ENCODE data around the gene ZC3H12D.

ZC3H12D gene

DNA sequence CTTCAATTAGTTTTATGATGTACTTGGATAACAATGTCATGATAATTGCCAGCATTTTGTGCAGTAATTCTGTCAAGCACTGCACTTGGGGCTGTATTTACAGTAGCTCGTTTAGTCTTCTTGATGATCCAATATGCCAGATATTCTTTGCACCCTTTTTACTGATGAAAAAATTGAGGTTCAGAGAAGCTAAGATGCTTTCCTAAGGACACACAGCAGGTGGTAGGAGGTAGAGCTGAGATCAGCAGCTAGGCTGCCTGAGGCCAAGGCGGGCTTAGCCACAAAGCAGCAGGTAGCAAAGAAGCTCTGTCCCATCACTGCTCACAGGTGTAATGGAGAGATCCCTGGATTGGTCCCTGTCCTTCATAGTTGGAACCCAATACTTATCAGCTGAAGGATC lies 51.4 kb downstream of the ZC3H12D start:
- H3K27ac ChIP-seq (ENCODE audit: low read length): no peak overlapping the region
- no peak overlapping the region for H3K9ac ChIP-seq (ENCODE audit: low read depth, low read length)
- no peaks in the 10 kb centered on the region for H3K27me3 ChIP-seq (ENCODE audit: insufficient read depth, low read length)
- H3K4me3 ChIP-seq (ENCODE audit: low read length): no peak overlapping the region
- H3K36me3 ChIP-seq (ENCODE audit: insufficient read depth, low read depth, low read length): no peaks in the 10 kb centered on the region
- H3K9me3 ChIP-seq (ENCODE audit: insufficient read depth, low read depth, low read length): no peaks in the 10 kb centered on the region
- H3K4me1 ChIP-seq (ENCODE audit: insufficient read depth, low read length): no peaks in the 10 kb centered on the region

DNA sequence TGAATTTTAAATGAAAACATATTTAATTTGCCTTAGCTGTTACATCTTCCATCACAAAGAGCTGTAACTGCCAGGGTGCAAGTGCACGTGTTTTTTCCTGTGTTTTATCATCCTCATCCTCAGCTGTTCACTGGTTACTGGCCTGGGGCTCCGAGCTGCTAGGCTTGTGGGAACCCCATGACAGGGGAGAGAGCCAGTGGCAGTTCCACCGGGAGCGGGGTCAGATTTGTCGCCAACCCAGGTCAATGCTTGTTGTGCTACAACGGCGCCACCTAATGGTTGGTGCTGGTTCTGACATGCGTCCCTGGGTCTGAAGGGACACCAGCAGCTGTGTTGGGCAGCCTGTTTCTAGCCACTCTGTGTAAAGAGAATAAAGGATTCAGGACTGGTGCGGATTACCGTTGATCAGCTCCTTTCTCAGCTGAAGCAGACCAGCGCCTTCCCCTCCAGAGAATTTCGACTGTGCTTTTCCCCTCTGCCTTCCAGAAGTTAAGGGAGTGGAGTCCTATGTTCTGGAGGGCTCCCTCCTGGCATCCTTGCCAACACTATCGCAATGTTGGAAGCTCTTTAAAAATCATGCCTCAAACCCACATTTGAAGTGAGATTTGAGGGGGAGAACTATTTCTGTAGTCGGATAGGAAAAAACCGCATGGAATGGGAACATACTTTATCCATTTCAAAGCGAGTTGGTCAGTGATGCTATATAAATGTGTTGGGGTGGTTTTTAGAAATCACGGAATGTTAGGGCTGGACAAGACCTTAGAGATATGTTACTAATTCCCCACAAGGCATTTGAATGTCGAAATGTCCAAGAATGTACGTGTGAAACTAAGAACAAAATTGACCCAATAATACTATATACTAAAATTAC lies 52.7 kb downstream of the ZC3H12D start:
- no peaks in the 10 kb centered on the region for H3K36me3 ChIP-seq (ENCODE audit: insufficient read depth, low read depth, low read length)
- H3K4me1 ChIP-seq (ENCODE audit: insufficient read depth, low read length): no peaks in the 10 kb centered on the region
- no peak overlapping the region for H3K4me3 ChIP-seq (ENCODE audit: low read length)
- H3K9me3 ChIP-seq (ENCODE audit: insufficient read depth, low read depth, low read length): no peaks in the 10 kb centered on the region
- no peak overlapping the region for H3K9ac ChIP-seq (ENCODE audit: low read depth, low read length)
- H3K27ac ChIP-seq (ENCODE audit: low read length): no peak overlapping the region
- H3K27me3 ChIP-seq (ENCODE audit: insufficient read depth, low read length): no peaks in the 10 kb centered on the region

DNA sequence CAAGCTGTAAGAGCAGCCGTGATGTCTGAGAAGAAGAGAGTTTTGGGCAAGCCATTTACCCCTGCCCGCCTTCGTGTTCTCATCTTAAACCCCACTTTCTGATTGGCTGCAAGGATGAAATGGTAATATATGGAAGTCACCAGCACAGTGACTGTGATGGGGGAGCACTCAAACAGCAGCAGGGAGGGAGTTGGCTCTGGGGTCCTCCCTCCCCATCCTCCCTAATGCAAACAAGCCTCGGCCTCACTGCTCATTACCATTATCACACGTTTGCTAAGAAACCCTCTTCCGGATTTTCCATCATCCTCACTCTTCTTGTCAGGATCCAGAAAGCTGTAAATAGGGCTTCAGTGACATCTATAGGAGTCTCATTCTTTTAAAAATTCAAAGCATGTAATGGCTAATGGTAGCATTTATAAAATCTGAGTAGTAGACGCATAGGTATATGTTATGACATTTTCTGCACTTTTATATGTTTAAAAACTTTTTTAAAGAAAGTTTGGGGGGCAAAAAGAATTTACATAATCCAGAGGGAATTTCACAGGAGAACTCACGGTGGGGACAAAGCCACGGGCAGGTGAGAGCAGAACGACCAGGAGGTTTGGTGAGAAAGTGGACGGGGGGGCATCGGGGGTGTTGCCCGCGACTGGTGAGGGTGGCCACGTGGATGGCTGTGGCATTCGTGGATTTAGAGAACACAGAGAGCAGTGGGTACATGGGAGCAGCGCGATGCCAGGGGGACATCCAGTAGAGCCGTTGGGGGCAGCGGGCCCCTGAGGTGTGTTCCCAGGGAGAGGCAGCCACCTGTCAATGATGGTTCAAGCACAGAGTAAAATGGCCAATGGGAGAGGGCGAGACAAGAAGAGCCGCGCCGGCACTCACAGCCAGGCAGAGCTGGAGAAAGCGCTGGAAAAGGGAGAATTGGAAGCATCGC lies 55.1 kb downstream of the ZC3H12D start:
- Histone ChIP-seq H3K4me1 (ENCODE audit: insufficient read depth, low read length) (no peaks in the 10 kb centered on the region), H3K27me3 (ENCODE audit: insufficient read depth, low read length) (no peaks in the 10 kb centered on the region), H3K36me3 (ENCODE audit: insufficient read depth, low read depth, low read length) (no peaks in the 10 kb centered on the region), H3K4me3 (ENCODE audit: low read length) (no peak overlapping the region), H3K9ac (ENCODE audit: low read depth, low read length) (no peak overlapping the region), H3K27ac (ENCODE audit: low read length) (no peak overlapping the region), H3K9me3 (ENCODE audit: insufficient read depth, low read depth, low read length) (no peaks in the 10 kb centered on the region)

DNA sequence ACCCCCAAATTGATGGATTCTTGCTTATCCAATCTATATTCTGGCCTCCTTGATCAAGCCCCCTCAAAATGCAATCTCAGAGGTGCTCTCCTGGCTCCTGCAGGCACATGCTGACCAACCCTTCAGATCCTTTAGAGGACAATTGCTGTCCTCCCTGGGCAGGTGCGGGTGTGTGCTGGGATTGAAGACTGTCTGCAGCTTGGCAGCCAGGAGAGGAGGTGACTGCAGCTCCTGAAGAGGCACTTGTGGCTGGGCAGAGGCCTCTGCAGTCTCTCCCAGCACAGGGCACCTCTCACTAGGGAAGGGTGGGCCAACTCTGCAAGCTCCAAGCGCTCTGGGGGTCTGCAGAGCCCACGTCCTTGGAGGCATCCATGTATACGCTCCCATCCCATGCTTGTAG lies 56.2 kb downstream of the ZC3H12D start:
- no peaks in the 10 kb centered on the region for H3K27me3 ChIP-seq (ENCODE audit: insufficient read depth, low read length)
- H3K36me3 ChIP-seq (ENCODE audit: insufficient read depth, low read depth, low read length): no peaks in the 10 kb centered on the region
- H3K9ac ChIP-seq (ENCODE audit: low read depth, low read length): no peak overlapping the region
- H3K4me1 ChIP-seq (ENCODE audit: insufficient read depth, low read length): peaks cover 5% of the 10 kb centered on the region; the same call in 1 of the 2 replicates
- no peak overlapping the region for H3K27ac ChIP-seq (ENCODE audit: low read length)
- no peaks in the 10 kb centered on the region for H3K9me3 ChIP-seq (ENCODE audit: insufficient read depth, low read depth, low read length)
- no peak overlapping the region for H3K4me3 ChIP-seq (ENCODE audit: low read length)

DNA sequence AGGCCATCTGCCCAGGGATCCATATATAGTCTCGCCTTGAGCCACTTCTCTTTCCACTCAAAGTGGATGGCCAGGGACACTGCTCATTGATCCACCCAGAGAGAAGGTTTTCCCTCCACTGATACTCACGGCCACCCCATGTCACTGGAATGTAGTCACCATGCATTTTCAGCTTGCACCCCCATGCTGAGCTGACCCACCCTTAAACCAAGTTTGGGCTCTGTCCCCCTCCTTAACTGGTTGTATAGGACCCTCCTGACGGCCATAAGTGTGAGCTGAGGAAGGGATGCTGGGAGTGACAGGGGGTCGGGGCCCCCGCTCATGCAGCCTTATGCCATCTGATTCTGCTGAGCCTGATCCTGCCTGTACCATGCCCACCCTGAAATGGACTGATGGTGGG lies 59.1 kb downstream of the ZC3H12D start:
- no peak overlapping the region for H3K9ac ChIP-seq (ENCODE audit: low read depth, low read length)
- H3K9me3 ChIP-seq (ENCODE audit: insufficient read depth, low read depth, low read length): no peaks in the 10 kb centered on the region
- no peaks in the 10 kb centered on the region for H3K36me3 ChIP-seq (ENCODE audit: insufficient read depth, low read depth, low read length)
- peaks cover 5% of the 10 kb centered on the region; the same call in 1 of the 2 replicates for H3K4me1 ChIP-seq (ENCODE audit: insufficient read depth, low read length)
- no peak overlapping the region for H3K27ac ChIP-seq (ENCODE audit: low read length)
- no peaks in the 10 kb centered on the region for H3K27me3 ChIP-seq (ENCODE audit: insufficient read depth, low read length)
- H3K4me3 ChIP-seq (ENCODE audit: low read length): no peak overlapping the region

DNA sequence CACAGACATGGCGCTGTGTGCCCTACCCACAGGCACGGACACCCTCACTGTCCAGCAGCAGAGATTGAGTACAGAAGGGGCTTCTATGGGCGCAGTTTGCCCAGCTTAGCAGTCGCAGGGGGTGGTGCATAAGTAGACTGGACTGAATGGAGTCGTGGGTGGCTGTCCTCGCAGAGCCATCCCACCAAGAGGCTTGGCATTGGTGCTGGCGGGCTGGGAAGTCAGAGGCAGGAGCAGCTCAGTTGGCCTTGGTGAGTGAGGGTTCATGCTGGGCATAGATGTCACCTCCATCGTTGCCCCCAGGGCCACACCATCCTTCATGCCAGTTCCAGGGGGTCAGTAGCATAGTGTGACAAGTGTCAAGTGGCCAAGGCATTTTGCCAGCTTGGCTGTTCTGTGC lies 59.6 kb downstream of the ZC3H12D start:
- Histone ChIP-seq H3K4me1 (ENCODE audit: insufficient read depth, low read length) (peaks cover 5% of the 10 kb centered on the region; the same call in 1 of the 2 replicates), H3K36me3 (ENCODE audit: insufficient read depth, low read depth, low read length) (no peaks in the 10 kb centered on the region), H3K4me3 (ENCODE audit: low read length) (no peak overlapping the region), H3K9ac (ENCODE audit: low read depth, low read length) (no peak overlapping the region), H3K27ac (ENCODE audit: low read length) (no peak overlapping the region), H3K9me3 (ENCODE audit: insufficient read depth, low read depth, low read length) (no peaks in the 10 kb centered on the region), H3K27me3 (ENCODE audit: insufficient read depth, low read length) (no peaks in the 10 kb centered on the region)

DNA sequence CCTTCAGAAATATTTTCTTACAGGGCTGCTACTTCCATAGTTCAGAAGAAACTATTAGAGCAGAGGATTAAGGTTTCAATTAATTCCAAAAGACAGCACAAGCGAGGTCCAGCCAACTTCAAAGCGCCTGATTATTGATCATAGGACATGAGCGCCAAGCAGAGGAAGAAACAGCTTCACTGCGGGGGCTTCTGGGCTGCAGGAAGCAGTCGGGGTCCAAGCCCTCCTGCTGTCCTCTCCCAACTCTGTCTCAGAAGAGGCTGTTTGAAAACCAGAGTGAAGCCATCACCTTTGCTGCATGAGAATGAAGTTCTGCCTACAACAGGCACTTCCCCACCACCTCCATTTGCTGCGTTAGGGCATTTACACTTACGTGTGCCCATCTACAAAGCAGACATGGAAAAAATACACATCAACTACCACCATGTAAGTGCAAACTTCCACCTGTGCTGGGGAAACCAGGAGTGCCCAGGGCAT lies 60.8 kb downstream of the ZC3H12D start:
- H3K4me1 ChIP-seq (ENCODE audit: insufficient read depth, low read length): peaks cover 5% of the 10 kb centered on the region; the same call in 1 of the 2 replicates
- no peak overlapping the region for H3K4me3 ChIP-seq (ENCODE audit: low read length)
- no peak overlapping the region for H3K9ac ChIP-seq (ENCODE audit: low read depth, low read length)
- no peak overlapping the region for H3K27ac ChIP-seq (ENCODE audit: low read length)
- H3K36me3 ChIP-seq (ENCODE audit: insufficient read depth, low read depth, low read length): no peaks in the 10 kb centered on the region
- H3K9me3 ChIP-seq (ENCODE audit: insufficient read depth, low read depth, low read length): no peaks in the 10 kb centered on the region
- no peaks in the 10 kb centered on the region for H3K27me3 ChIP-seq (ENCODE audit: insufficient read depth, low read length)

DNA sequence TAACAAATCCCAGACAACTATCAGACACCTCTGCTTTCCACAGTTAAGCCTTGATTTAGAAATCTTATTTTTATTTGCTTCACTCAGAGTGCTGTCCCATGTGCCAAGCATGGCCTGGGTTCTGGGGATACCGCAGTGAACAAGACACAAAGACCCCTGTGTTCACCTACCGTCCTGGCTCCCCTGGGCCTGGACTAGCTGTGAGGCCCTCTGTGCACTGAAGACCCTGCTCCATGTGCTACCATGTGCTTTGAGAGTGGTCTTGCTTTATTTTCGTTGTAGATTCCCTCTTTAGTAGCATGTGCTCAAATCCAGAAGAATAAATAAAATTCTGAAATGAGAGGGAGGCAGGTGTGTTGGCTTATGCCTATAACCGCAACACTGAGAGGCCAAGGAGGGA lies 62.2 kb downstream of the ZC3H12D start:
- H3K27ac ChIP-seq (ENCODE audit: low read length): no peak overlapping the region
- H3K4me3 ChIP-seq (ENCODE audit: low read length): no peak overlapping the region
- H3K36me3 ChIP-seq (ENCODE audit: insufficient read depth, low read depth, low read length): no peaks in the 10 kb centered on the region
- no peak overlapping the region for H3K9ac ChIP-seq (ENCODE audit: low read depth, low read length)
- peaks cover 5% of the 10 kb centered on the region; the same call in 1 of the 2 replicates for H3K4me1 ChIP-seq (ENCODE audit: insufficient read depth, low read length)
- H3K27me3 ChIP-seq (ENCODE audit: insufficient read depth, low read length): no peaks in the 10 kb centered on the region
- H3K9me3 ChIP-seq (ENCODE audit: insufficient read depth, low read depth, low read length): no peaks in the 10 kb centered on the region

DNA sequence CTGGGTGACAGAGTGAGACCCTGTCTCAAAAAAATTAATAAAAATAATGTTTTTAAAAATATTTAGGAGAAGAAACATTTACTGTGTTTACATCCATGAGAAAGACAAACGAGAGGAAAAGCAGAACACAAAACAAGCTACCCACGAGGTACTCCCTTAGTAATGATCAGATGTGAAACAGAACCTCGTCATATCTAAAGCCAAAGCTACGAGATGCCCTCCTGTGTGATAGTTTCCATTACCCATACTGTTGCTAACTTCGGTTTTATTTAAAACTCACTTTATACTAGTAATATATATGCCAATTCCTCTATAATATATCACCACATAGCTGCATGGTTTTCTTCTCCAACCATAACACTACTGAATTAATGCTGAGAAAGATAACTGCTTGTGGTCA lies 63.7 kb downstream of the ZC3H12D start:
- 0 out of 2 replicates have a peak, but pooled peaks cover 2% of the 10 kb centered on the region for H3K9me3 ChIP-seq (ENCODE audit: insufficient read depth, low read depth, low read length)
- H3K36me3 ChIP-seq (ENCODE audit: insufficient read depth, low read depth, low read length): no peaks in the 10 kb centered on the region
- no peak overlapping the region for H3K4me3 ChIP-seq (ENCODE audit: low read length)
- H3K27me3 ChIP-seq (ENCODE audit: insufficient read depth, low read length): no peaks in the 10 kb centered on the region
- H3K4me1 ChIP-seq (ENCODE audit: insufficient read depth, low read length): peaks cover 5% of the 10 kb centered on the region; the same call in 1 of the 2 replicates
- H3K9ac ChIP-seq (ENCODE audit: low read depth, low read length): no peak overlapping the region
- no peak overlapping the region for H3K27ac ChIP-seq (ENCODE audit: low read length)

DNA sequence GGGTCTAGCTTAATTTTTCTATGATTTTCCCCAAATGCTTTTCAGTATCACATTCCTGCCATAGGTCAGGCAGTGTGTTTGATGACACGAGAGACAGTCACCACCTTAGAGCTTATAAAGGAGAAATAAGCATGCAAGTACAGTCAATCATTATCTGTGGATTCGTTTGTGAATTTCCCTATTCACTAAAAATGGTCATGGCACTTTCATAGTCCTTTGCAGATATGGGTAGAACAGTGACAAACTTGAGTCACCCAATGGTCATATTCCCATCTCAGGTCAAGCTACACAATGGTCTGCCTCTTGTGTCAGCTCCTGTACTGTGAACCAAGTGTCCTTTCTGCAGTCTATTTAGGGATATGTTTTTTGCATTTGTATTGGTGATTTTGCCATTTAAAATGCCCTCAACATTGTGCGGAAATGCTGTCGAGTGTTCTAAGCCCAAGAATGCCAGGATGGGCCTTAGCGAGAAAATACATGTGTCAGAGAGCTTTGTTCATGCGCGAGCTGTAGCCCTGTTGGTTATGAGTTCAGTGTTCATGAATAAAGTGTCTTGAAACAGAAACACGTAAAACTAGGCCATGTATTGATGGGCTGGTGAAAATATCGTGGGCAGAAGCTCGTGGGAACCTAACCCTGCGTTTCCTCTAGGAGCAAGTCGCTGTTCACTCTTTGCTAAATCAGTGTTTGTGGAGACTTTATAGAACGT lies 65.0 kb downstream of the ZC3H12D start:
- Histone ChIP-seq H3K4me3 (ENCODE audit: low read length) (no peak overlapping the region), H3K4me1 (ENCODE audit: insufficient read depth, low read length) (peaks cover 5% of the 10 kb centered on the region; the same call in 1 of the 2 replicates), H3K9me3 (ENCODE audit: insufficient read depth, low read depth, low read length) (0 out of 2 replicates have a peak, but pooled peaks cover 4% of the 10 kb centered on the region), H3K27ac (ENCODE audit: low read length) (no peak overlapping the region), H3K9ac (ENCODE audit: low read depth, low read length) (no peak overlapping the region), H3K27me3 (ENCODE audit: insufficient read depth, low read length) (no peaks in the 10 kb centered on the region), H3K36me3 (ENCODE audit: insufficient read depth, low read depth, low read length) (no peaks in the 10 kb centered on the region)

DNA sequence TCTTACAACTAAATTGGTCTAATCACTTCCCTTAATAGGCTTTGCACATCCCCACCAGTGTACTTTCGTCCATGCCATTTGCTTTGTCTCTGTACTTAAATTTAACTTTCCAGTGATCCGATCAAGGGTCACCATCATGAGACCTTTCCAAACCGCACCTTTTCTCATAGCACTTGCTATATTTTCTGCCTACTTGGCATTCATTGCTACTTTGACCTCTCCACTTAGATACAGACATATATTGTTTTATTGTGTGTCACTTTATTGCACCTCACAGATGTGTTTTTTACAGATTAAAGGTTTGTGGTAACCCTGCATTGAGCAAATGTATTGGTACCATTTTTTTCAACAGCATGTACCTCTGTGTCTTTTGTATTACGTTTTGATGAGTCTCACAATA lies 70.0 kb downstream of the ZC3H12D start:
- peaks cover 16% of the 10 kb centered on the region for H3K36me3 ChIP-seq (ENCODE audit: insufficient read depth, low read depth, low read length)
- H3K27me3 ChIP-seq (ENCODE audit: insufficient read depth, low read length): no peaks in the 10 kb centered on the region
- no peak overlapping the region for H3K27ac ChIP-seq (ENCODE audit: low read length)
- H3K9ac ChIP-seq (ENCODE audit: low read depth, low read length): no peak overlapping the region
- no peaks in the 10 kb centered on the region for H3K4me1 ChIP-seq (ENCODE audit: insufficient read depth, low read length)
- 0 out of 2 replicates have a peak, but pooled peaks cover 4% of the 10 kb centered on the region for H3K9me3 ChIP-seq (ENCODE audit: insufficient read depth, low read depth, low read length)
- H3K4me3 ChIP-seq (ENCODE audit: low read length): no peak overlapping the region
